ENCODE results near the gene NT5C3B. TPM values are rescaled to one million over a fixed set of nuclear protein-coding genes. Genes with fewer than 3 reads are reported as not detected.
A peak's percentile ranks its signal among the peaks of the same experiment; 100 is the strongest.
"Not testable (repeated sequence)": the region's sequence is repeated elsewhere in the genome, so short reads cannot be mapped to it uniquely, and the experiment has no call there.

The NT5C3B gene
- polyA plus RNA-seq, 3 donors = 91.4 to 111 (median 91.7) TPM

GRCh38 chr17:41786227-41787020, 49.6 kb downstream of the NT5C3B start, which contains the start of gene JUP:
Gene JUP (minus strand): TSS chr17:41786711. CDS start chr17:41771854, 14,857 bp downstream.
- peak; percentile 100 for DNase-seq

- no peak for DNase-seq
Observed at GRCh38 chr17:41785859-41786226, 50.2 kb downstream of the NT5C3B start.

- peak; percentile 81 for DNase-seq
Observed at GRCh38 chr17:41785091-41785858, 50.8 kb downstream of the NT5C3B start.

GRCh38 chr17:41784207-41784744, 51.8 kb downstream of the NT5C3B start:
- DNase-seq = peak; percentile 74

GRCh38 chr17:41782142-41782541, 53.9 kb downstream of the NT5C3B start:
- DNase-seq = no peak

GRCh38 chr17:41781404-41782110, 54.5 kb downstream of the NT5C3B start:
- DNase-seq = no peak

GRCh38 chr17:41779954-41780353, 56.1 kb downstream of the NT5C3B start:
- DNase-seq = no peak

GRCh38 chr17:41777574-41778188, 58.4 kb downstream of the NT5C3B start:
- DNase-seq = peak; percentile 80

- peak; percentile 72 for DNase-seq
Observed at GRCh38 chr17:41777157-41777573, 58.9 kb downstream of the NT5C3B start.

GRCh38 chr17:41776262-41776900, 59.7 kb downstream of the NT5C3B start:
- not testable (repeated sequence) for DNase-seq

GRCh38 chr17:41775394-41776226, 60.4 kb downstream of the NT5C3B start:
- DNase-seq = no peak

Other genes with a start within 250 kb of the NT5C3B start
- under 1 TPM in 2 of 3 donors, not detected in 1; 0.31 to 0.36 TPM for gene KRT14, start 249.3 kb downstream of the NT5C3B start, polyA plus RNA-seq (ENCODE audit: insufficient read length in 3 of 3)
- gene KRT16, start 223.5 kb downstream of the NT5C3B start, polyA plus RNA-seq (ENCODE audit: insufficient read length in 3 of 3) = not detected
- gene KRT17, start 211.7 kb downstream of the NT5C3B start, polyA plus RNA-seq (ENCODE audit: insufficient read length in 3 of 3) = 1 to 10 TPM; 1.6 to 4.8 (median 2.0) TPM
- 100 to 1,000 TPM; 651 to 702 (median 684) TPM for gene EIF1, start 147.3 kb downstream of the NT5C3B start, polyA plus RNA-seq (ENCODE audit: insufficient read length in 3 of 3)
- gene GAST, start 123.9 kb downstream of the NT5C3B start, polyA plus RNA-seq (ENCODE audit: insufficient read length in 3 of 3) = not detected
- 1 to 10 TPM; 1.2 to 1.5 (median 1.3) TPM for gene HAP1, start 101.6 kb downstream of the NT5C3B start, polyA plus RNA-seq (ENCODE audit: insufficient read length in 3 of 3)
- gene JUP, start 49.5 kb downstream of the NT5C3B start, polyA plus RNA-seq (ENCODE audit: insufficient read length in 3 of 3) = 100 to 1,000 TPM; 218 to 260 (median 242) TPM
- gene P3H4, start 24.3 kb downstream of the NT5C3B start, polyA plus RNA-seq (ENCODE audit: insufficient read length in 3 of 3) = 10 to 100 TPM; 43.4 to 48.8 (median 44.8) TPM
- 100 to 1,000 TPM; 142 to 163 (median 160) TPM for gene FKBP10, start 23.2 kb downstream of the NT5C3B start, polyA plus RNA-seq (ENCODE audit: insufficient read length in 3 of 3)
- gene KLHL10, start 1.6 kb upstream of the NT5C3B start, polyA plus RNA-seq (ENCODE audit: insufficient read length in 3 of 3) = under 1 TPM; 0.24 to 0.27 (median 0.27) TPM
- gene KLHL11, start 29.2 kb upstream of the NT5C3B start, polyA plus RNA-seq (ENCODE audit: insufficient read length in 3 of 3) = 10 to 100 TPM in 2 of 3 donors, 1 to 10 TPM in 1; 8.7 to 12.1 (median 10.3) TPM
- gene ACLY, start 82.7 kb upstream of the NT5C3B start, polyA plus RNA-seq (ENCODE audit: insufficient read length in 3 of 3) = 10 to 100 TPM; 89.5 to 92.9 (median 90.9) TPM
- 1 to 10 TPM; 5.9 to 8.6 (median 7.6) TPM for gene ODAD4, start 94.4 kb upstream of the NT5C3B start, polyA plus RNA-seq (ENCODE audit: insufficient read length in 3 of 3)
- gene CNP, start 130.6 kb upstream of the NT5C3B start, polyA plus RNA-seq (ENCODE audit: insufficient read length in 3 of 3) = 10 to 100 TPM; 68.3 to 81.0 (median 77.0) TPM
- 100 to 1,000 TPM; 140 to 165 (median 150) TPM for gene DNAJC7, start 181.2 kb upstream of the NT5C3B start, polyA plus RNA-seq (ENCODE audit: insufficient read length in 3 of 3)
- 10 to 100 TPM; 54.6 to 58.4 (median 57.2) TPM for gene NKIRAS2, start 183.9 kb upstream of the NT5C3B start, polyA plus RNA-seq (ENCODE audit: insufficient read length in 3 of 3)
- 1 to 10 TPM; 3.8 to 6.2 (median 5.5) TPM for gene C17orf113, start 214.4 kb upstream of the NT5C3B start, polyA plus RNA-seq (ENCODE audit: insufficient read length in 3 of 3)